ENCODE measurements around the gene KCNK16. TPM values are rescaled to one million over a fixed set of nuclear protein-coding genes. Genes with fewer than 3 reads are reported as not detected.

Gene KCNK16
- total and polyA plus RNA-seq, 2 donors (not counting 1 experiment from before 2014, with no cell fraction given) = not detected

- no peaks in the 10 kb centered on the region for H3K36me3 ChIP-seq (replicated peaks in 1 of 2; ENCODE audit: control extremely low read depth in 1 of 2, control insufficient read depth in 1 of 2, extremely low read depth in 1 of 2, insufficient read depth in 2 of 2, low read length in 1 of 2)
- no peak overlapping the region for H3K4me3 Mint-ChIP-seq
- DNase-seq (no peak), ATAC-seq (ENCODE audit: low read depth) (no peak)
- no peaks in the 10 kb centered on the region for H4K20me1 ChIP-seq (ENCODE audit: control insufficient read depth, insufficient read depth, low read length, poor library complexity, severe bottlenecking)
- TF ChIP-seq CTCF (IDR thresholded peaks at IDR 0.05) = no peak
- no peak for TF ChIP-seq EZH2 (IDR thresholded peaks at IDR 0.05; ENCODE audit: borderline replicate concordance, insufficient read depth, low read depth, low read length, poor library complexity, severe bottlenecking)
- H3K27me3 ChIP-seq (replicated peaks in 1 of 4; ENCODE audit: control extremely low read depth in 1 of 4, control insufficient read depth in 3 of 4, insufficient read depth in 4 of 4, low read length in 3 of 4) = no peaks in the 10 kb centered on the region
- POLR2A ChIA-PET = no interaction called here
- CTCF ChIA-PET = interaction anchor here (0.7 to 3.2 kb wide), 5 partner anchors 7 to 1505 kb away, joined by 3 to 14 read pairs (median 6); no protein-coding TSS in a partner anchor
- H2AFZ ChIP-seq (ENCODE audit: insufficient read depth, low read depth, low read length, poor library complexity, severe bottlenecking) = no peak overlapping the region
- H3K4me2 ChIP-seq (replicated peaks; ENCODE audit: low read depth, low read length, poor library complexity, severe bottlenecking) = no peak overlapping the region
- H3K4me1 ChIP-seq (ENCODE audit: control insufficient read depth in 2 of 2, insufficient read depth in 2 of 2, low read length in 2 of 2) = peaks cover 3% of the 10 kb centered on the region in 2 donors
- no peak overlapping the region for H3K9ac ChIP-seq (ENCODE audit: low read length)
- WGBS (ENCODE audit: insufficient coverage) = 90% methylated on average over 7 of the region's 8 CpGs
- intact Hi-C loops (cut with micrococcal nuclease) = loop anchor here (5.0 kb wide), 3 partner anchors 529 to 1664 kb away; no protein-coding TSS in a partner anchor
- H3K27me3 Mint-ChIP-seq = peaks cover 9% of the 10 kb centered on the region
- no peaks in the 10 kb centered on the region for H3K79me2 ChIP-seq (ENCODE audit: control insufficient read depth, insufficient read depth, low read length)
- no peaks in the 10 kb centered on the region for H3K4me1 Mint-ChIP-seq
- H3K9me3 ChIP-seq (ENCODE audit: control extremely low read depth in 1 of 3, control insufficient read depth in 2 of 3, insufficient read depth in 1 of 3, low read length in 2 of 3) = no peaks in the 10 kb centered on the region
- no peak overlapping the region for H3K4me3 ChIP-seq (ENCODE audit: control extremely low read depth in 1 of 5, extremely low read depth in 1 of 5, insufficient read depth in 1 of 5, low read depth in 2 of 5, low read length in 4 of 5)
- no peak overlapping the region for H3K27ac ChIP-seq (ENCODE audit: low read length in 2 of 2)
- no peaks in the 10 kb centered on the region for H3K9me3 Mint-ChIP-seq (ENCODE audit: insufficient read depth)
- no peak overlapping the region for H3K27ac Mint-ChIP-seq
Observed at GRCh38 chr6:39363280-39363679, 40.8 kb upstream of the KCNK16 start.

- Histone ChIP-seq H3K27me3 (replicated peaks in 1 of 4; ENCODE audit: control extremely low read depth in 1 of 4, control insufficient read depth in 3 of 4, insufficient read depth in 4 of 4, low read length in 3 of 4) (no peaks in the 10 kb centered on the region), H3K4me3 (ENCODE audit: control extremely low read depth in 1 of 5, extremely low read depth in 1 of 5, insufficient read depth in 1 of 5, low read depth in 2 of 5, low read length in 4 of 5) (no peak overlapping the region), H3K79me2 (ENCODE audit: control insufficient read depth, insufficient read depth, low read length) (no peaks in the 10 kb centered on the region), H3K4me2 (replicated peaks; ENCODE audit: low read depth, low read length, poor library complexity, severe bottlenecking) (no peak overlapping the region), H2AFZ (ENCODE audit: insufficient read depth, low read depth, low read length, poor library complexity, severe bottlenecking) (peak overlapping the region; percentile 64), H3K9ac (ENCODE audit: low read length) (no peak overlapping the region), H4K20me1 (ENCODE audit: control insufficient read depth, insufficient read depth, low read length, poor library complexity, severe bottlenecking) (no peaks in the 10 kb centered on the region), H3K27ac (ENCODE audit: low read length in 2 of 2) (no peak overlapping the region), H3K36me3 (replicated peaks in 1 of 2; ENCODE audit: control extremely low read depth in 1 of 2, control insufficient read depth in 1 of 2, extremely low read depth in 1 of 2, insufficient read depth in 2 of 2, low read length in 1 of 2) (no peaks in the 10 kb centered on the region), H3K9me3 (ENCODE audit: control extremely low read depth in 1 of 3, control insufficient read depth in 2 of 3, insufficient read depth in 1 of 3, low read length in 2 of 3) (no peaks in the 10 kb centered on the region), H3K4me1 (ENCODE audit: control insufficient read depth in 2 of 2, insufficient read depth in 2 of 2, low read length in 2 of 2) (peaks cover 3% of the 10 kb centered on the region in 2 donors)
- ChIA-PET CTCF (interaction anchor here (0.7 to 3.2 kb wide), 8 partner anchors 8 to 1666 kb away, joined by 3 to 14 read pairs (median 4); no protein-coding TSS in a partner anchor), POLR2A (no interaction called here)
- H3K9me3 Mint-ChIP-seq (ENCODE audit: insufficient read depth) = no peaks in the 10 kb centered on the region
- TF ChIP-seq CTCF (IDR thresholded peaks at IDR 0.05) = no peak
- peaks cover 9% of the 10 kb centered on the region for H3K27me3 Mint-ChIP-seq
- 53% methylated on average over 3 of the region's 3 CpGs for WGBS (ENCODE audit: insufficient coverage)
- no peak for DNase-seq
- H3K27ac Mint-ChIP-seq = no peak overlapping the region
- no peaks in the 10 kb centered on the region for H3K4me1 Mint-ChIP-seq
- H3K4me3 Mint-ChIP-seq = no peak overlapping the region
- no peak for ATAC-seq (ENCODE audit: low read depth)
- intact Hi-C loops (cut with micrococcal nuclease) = loop anchor here (5.0 kb wide), 3 partner anchors 530 to 1665 kb away; no protein-coding TSS in a partner anchor
Observed at GRCh38 chr6:39362487-39362865, 40.0 kb upstream of the KCNK16 start.

All from B cell (primary cell).